Thyroid gland (tissue), 4 donors: ENCODE data around the gene CORT.

Source experiments
- CTCF ChIP-seq, 6 experiments: fragments of 200-600 bp in 3 of 6; fragments of 450-650 bp in 3 of 6; sonication (generic) in 3 of 6; IDR thresholded peaks; one replicate each; pipeline ENCODE4 v1.5.1; 2016 to 2019; ENCODE audit warnings: antibody characterized with exemption in 6 of 6, mild to moderate bottlenecking in 2 of 6, inconsistent platforms in 1 of 6, moderate library complexity in 1 of 6
- POLR2A ChIP-seq, 2 donors: fragments of 450-650 bp; IDR thresholded peaks; one replicate each; pipeline ENCODE4 v1.6.1; 2017; ENCODE audit warnings: antibody characterized with exemption in 2 of 2, mild to moderate bottlenecking in 2 of 2, moderate library complexity in 1 of 2

GRCh38 chr1:10456661-10457060 is 6.8 kb downstream of the CORT start:
- TF ChIP-seq CTCF (IDR thresholded peaks at IDR 0.05) (no peak), POLR2A (IDR thresholded peaks at IDR 0.05) (no peak)
